Measurements from ENCODE around the gene MASTL. TPM values are rescaled to one million over a fixed set of nuclear protein-coding genes. Genes with fewer than 3 reads are reported as not detected.

The MASTL gene
- total RNA-seq, 1 experiment from 2014 or later = 13.8 TPM

DNA sequence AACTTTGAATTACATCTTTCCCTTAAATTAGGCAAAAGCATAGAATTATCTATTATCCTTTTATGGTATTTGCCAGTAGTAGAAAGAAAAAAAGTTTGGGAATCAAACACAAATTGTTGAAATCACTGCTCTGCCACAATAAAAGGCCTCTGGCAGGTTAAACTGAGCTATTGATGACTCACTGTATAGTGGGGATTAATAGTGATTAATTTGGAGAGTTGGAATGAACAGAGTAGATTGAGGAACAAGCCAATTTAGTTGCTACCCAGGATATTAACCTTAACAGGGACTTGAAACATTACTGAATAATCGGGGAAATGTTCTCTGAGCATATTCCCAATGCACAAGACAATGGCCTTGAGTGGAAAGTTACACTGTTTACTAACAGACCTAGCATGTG lies 33.1 kb downstream of the MASTL start (continued):
- TF ChIP-seq ZBTB33 (IDR thresholded peaks at IDR 0.05; ENCODE audit: extremely low read depth, insufficient replicate concordance, low read length) = no peak

GRCh38 chr10:27188897-27189296 lies 33.7 kb downstream of the MASTL start:
- H3K9me2 ChIP-seq (ENCODE audit: insufficient read depth) = no peaks in the 10 kb centered on the region
- POLR2A ChIA-PET = no interaction called here
- no peak overlapping the region for H3K27ac ChIP-seq (ENCODE audit: low read depth, low read length)
- TF ChIP-seq CEBPB (IDR thresholded peaks at IDR 0.05; ENCODE audit: low read depth) (no peak), ZBTB33 (IDR thresholded peaks at IDR 0.05; ENCODE audit: extremely low read depth, insufficient replicate concordance, low read length) (no peak), EZH2phosphoT487 (IDR thresholded peaks at IDR 0.05; ENCODE audit: borderline replicate concordance) (no peak), SIN3A (IDR thresholded peaks at IDR 0.05; ENCODE audit: low read depth) (no peak), SRF (IDR thresholded peaks at IDR 0.05; ENCODE audit: low read depth) (no peak), RAD21 (IDR thresholded peaks at IDR 0.05; ENCODE audit: low read depth) (no peak), ELF1 (IDR thresholded peaks at IDR 0.05; ENCODE audit: borderline replicate concordance, low read depth) (no peak), CBX3 (IDR thresholded peaks at IDR 0.05; ENCODE audit: low read depth) (no peak), EZH2 (IDR thresholded peaks at IDR 0.05) (no peak), ZFX (IDR thresholded peaks at IDR 0.05) (no peak), FOSL1 (IDR thresholded peaks at IDR 0.05; ENCODE audit: low read depth) (no peak), YY1 (IDR thresholded peaks at IDR 0.05; ENCODE audit: extremely low read depth, insufficient replicate concordance, low read depth, low read length) (no peak), ZNF274 (IDR thresholded peaks at IDR 0.05; ENCODE audit: low read depth, low read length) (no peak)
- TF ChIP-seq, protein P1, sequence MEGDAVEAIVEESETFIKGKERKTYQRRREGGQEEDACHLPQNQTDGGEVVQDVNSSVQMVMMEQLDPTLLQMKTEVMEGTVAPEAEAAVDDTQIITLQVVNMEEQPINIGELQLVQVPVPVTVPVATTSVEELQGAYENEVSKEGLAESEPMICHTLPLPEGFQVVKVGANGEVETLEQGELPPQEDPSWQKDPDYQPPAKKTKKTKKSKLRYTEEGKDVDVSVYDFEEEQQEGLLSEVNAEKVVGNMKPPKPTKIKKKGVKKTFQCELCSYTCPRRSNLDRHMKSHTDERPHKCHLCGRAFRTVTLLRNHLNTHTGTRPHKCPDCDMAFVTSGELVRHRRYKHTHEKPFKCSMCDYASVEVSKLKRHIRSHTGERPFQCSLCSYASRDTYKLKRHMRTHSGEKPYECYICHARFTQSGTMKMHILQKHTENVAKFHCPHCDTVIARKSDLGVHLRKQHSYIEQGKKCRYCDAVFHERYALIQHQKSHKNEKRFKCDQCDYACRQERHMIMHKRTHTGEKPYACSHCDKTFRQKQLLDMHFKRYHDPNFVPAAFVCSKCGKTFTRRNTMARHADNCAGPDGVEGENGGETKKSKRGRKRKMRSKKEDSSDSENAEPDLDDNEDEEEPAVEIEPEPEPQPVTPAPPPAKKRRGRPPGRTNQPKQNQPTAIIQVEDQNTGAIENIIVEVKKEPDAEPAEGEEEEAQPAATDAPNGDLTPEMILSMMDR (IDR thresholded peaks at IDR 0.05 in 2 of 3, conservative IDR thresholded peaks at IDR 0.05 in 1 of 3; ENCODE audit: borderline replicate concordance in 1 of 3, insufficient read depth in 1 of 3, low read depth in 2 of 3, low read length in 2 of 3) = no peak
- TF ChIP-seq, protein P2, sequence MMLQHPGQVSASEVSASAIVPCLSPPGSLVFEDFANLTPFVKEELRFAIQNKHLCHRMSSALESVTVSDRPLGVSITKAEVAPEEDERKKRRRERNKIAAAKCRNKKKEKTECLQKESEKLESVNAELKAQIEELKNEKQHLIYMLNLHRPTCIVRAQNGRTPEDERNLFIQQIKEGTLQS (IDR thresholded peaks at IDR 0.05) = no peak
- TF ChIP-seq, protein P3, sequence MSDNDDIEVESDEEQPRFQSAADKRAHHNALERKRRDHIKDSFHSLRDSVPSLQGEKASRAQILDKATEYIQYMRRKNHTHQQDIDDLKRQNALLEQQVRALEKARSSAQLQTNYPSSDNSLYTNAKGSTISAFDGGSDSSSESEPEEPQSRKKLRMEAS (IDR thresholded peaks at IDR 0.05) = no peak
- intact Hi-C loops (cut with micrococcal nuclease) = no loop called here
- H3K4me1 ChIP-seq (ENCODE audit: control insufficient read depth in 1 of 2, insufficient read depth in 2 of 2, low read length in 2 of 2) = peaks cover 5 to 11% of the 10 kb centered on the region in 2 experiments
- no peak overlapping the region for H2AFZ ChIP-seq (ENCODE audit: low read depth, low read length, poor library complexity, severe bottlenecking)
- no peak overlapping the region for H3K4me3 ChIP-seq (replicated peaks in 1 of 2; ENCODE audit: low read depth in 1 of 2, low read length in 2 of 2)
- H3K36me3 ChIP-seq (ENCODE audit: control insufficient read depth in 1 of 2, insufficient read depth in 2 of 2, low read length in 2 of 2) = 0 out of 4 replicates have a peak, but pooled peaks cover 3 to 4% of the 10 kb centered on the region in 2 experiments
- no peak overlapping the region for H3K4me2 ChIP-seq (ENCODE audit: low read length)
- H3K27me3 ChIP-seq (ENCODE audit: insufficient read depth, low read length) = no peaks in the 10 kb centered on the region
- no peaks in the 10 kb centered on the region for H3K9me3 ChIP-seq (ENCODE audit: control insufficient read depth in 1 of 2, insufficient read depth in 1 of 2, low read depth in 1 of 2, low read length in 2 of 2)
- ATAC-seq = no peak
- CTCF ChIA-PET = no interaction called here
- H3K79me2 ChIP-seq (ENCODE audit: insufficient read depth, low read length) = no peaks in the 10 kb centered on the region
- no TSS peak for BruUV-seq (replicated peaks)
- H4K20me1 ChIP-seq (ENCODE audit: insufficient read depth) = no peaks in the 10 kb centered on the region
- RAD21 ChIA-PET (ENCODE audit: low non-redundant PET in 1 of 2, low total read pairs in 2 of 2, uncharacterized antibody in 2 of 2, unreplicated experiment in 2 of 2) = interaction anchor here in 1 of 2 experiments (0.8 kb wide), 1 partner anchor 35 kb away, joined by 3 read pairs; no protein-coding TSS in a partner anchor
- DNase-seq (ENCODE audit: low read depth, low spot score) = no peak
- no peak overlapping the region for H3K9ac ChIP-seq (ENCODE audit: low read length)

Measured in HCT116 (cell line).